Kasumi-1 (cell line): ENCODE data around the gene CD83.
"Not testable (repeated sequence)": the region's sequence is repeated elsewhere in the genome, so short reads cannot be mapped to it uniquely, and the experiment has no call there.

Experiments
- DNase-seq, 2 experiments: peaks; one replicate each; lab custom pipeline; 2025; lab: John Stamatoyannopoulos, UW

Gene CD83

DNA sequence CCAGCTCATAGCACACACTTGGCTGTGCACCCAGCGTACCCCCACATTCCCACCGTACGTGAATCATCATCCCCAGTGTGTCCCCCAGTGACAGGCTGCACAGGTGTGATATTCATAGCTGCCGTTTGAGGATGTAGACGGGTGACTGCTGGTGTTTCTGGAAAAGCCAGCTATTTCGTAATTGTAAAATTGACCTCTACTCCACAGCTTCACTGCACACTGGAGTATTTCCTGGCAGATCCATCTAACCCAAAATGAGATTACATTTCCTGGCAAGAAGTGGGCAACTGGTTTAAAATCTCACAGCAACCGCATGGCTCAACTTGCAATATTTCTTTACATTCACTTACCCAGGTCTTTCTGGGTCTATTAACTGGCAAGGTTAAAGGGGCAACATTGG is 30.3 kb downstream of the CD83 start:
- no peak for DNase-seq

- DNase-seq, result no peak
These were observed 30.9 kb downstream of the CD83 start for GRCh38 chr6:14148471-14148870.

- DNase-seq, result no peak
These were observed 31.6 kb downstream of the CD83 start for GRCh38 chr6:14149053-14149738.

GRCh38 chr6:14149739-14150130 is 32.2 kb downstream of the CD83 start:
- DNase-seq, result no peak

- DNase-seq, result not testable (repeated sequence)
These were observed 33.7 kb downstream of the CD83 start for GRCh38 chr6:14151300-14151699.

GRCh38 chr6:14151773-14152172 is 34.2 kb downstream of the CD83 start:
- DNase-seq, result no peak

DNA sequence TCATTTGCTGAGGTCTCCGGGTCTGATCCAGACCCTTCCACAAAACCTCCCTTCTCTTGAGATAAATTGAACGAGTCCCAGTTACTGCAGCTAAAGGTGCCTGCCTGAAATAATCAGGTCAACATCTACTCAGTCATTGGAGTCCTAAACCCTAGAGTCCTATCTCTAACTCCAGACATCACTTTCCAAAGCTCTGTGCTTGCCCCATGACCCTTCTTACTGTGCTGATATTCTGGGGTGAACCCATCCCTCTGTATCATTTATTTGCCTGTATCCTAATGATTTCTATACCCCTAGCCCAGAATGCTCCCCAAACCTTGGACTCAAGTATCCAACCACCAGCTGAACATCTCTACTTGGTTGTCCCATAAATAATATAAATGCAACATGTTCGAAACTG is 35.7 kb downstream of the CD83 start:
- no peak for DNase-seq

DNA sequence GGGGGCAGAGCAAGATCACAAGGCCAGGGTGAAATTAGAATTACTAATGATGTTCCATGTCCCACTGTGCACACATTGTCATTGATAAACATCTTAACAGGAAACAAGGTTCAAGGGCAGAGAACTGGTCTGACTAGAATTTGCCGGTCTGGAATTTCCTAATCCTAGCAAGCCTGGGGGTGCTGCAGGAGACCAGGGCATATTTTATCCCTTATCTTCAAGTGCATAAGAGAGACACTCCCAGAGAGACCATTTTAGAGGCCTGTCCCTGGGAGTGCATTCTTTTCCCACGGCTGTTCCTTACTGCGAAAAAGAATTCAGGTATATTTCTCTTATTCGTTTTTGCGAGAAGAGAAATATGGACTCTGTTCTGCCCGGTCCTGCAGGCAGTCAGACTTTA is 41.5 kb downstream of the CD83 start:
- DNase-seq, result no peak

DNA sequence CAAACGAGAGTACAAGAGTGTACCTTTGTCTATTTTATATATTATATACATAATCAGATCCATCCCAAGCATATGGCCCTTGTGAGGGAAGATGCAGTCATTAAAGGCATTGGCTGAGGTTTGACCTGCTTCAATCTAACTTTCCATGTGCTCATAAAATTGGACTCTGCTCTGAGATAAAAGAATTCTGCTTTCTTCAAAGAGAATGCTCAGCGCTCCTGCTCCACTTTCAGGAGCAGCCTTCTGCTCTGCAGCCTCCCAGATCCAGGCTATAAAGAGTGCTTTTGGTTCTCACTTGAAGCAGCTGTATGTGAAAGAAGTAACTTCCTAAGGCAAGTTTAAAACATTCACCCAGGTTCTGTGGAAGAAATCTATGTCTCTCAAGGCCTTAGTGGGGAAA is 45.3 kb downstream of the CD83 start:
- no peak for DNase-seq

- DNase-seq, result no peak
These were observed 47.5 kb downstream of the CD83 start for GRCh38 chr6:14165091-14165490.

- DNase-seq, result no peak
These were observed 49.3 kb downstream of the CD83 start for GRCh38 chr6:14166839-14167238.

DNA sequence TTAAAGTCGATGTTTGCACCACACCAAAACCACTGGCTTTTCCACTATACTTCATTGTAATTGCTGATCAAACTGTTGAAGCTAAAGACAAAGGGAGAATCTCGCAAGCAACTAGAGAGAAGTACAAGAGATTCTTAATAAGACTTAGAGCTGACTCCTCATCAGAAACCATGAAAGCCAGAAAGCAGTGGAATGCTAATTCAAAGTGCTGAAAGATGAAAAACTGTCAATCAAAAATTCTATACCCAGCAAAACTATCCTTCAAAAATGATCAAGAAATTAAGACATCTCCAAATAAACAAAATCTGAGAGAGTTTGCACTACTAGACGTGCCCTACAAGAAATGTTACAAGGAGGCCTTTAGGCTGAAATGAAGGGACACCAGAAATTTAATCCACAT is 52.6 kb downstream of the CD83 start:
- no peak for DNase-seq

GRCh38 chr6:14172562-14172961 is 55.0 kb downstream of the CD83 start:
- no peak for DNase-seq

GRCh38 chr6:14174226-14174625 is 56.7 kb downstream of the CD83 start:
- DNase-seq, result no peak

GRCh38 chr6:14174996-14175395 is 57.4 kb downstream of the CD83 start:
- DNase-seq, result no peak

DNA sequence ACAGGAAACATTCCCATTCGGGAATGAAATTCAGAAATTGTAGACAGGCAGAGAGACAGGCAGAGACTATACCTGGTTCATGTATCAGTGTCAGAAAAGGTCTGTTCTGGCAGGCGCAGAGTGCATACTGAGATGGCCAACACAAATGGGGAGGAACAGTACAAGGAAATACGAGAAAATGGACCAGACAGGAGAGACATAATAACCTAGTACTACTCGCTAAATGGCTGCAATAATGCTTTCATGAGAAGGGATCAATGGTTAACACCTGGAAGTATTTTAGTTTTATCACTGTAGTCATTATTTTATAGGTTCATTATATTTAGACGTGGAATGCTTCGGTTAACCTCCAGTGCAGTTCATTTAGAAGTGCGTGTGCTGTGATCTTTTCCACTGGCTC is 58.9 kb downstream of the CD83 start:
- DNase-seq, result no peak

- DNase-seq, result no peak
These were observed 60.0 kb downstream of the CD83 start for GRCh38 chr6:14177413-14178082.

- no peak for DNase-seq
These were observed 60.5 kb downstream of the CD83 start for GRCh38 chr6:14178083-14178445.

DNA sequence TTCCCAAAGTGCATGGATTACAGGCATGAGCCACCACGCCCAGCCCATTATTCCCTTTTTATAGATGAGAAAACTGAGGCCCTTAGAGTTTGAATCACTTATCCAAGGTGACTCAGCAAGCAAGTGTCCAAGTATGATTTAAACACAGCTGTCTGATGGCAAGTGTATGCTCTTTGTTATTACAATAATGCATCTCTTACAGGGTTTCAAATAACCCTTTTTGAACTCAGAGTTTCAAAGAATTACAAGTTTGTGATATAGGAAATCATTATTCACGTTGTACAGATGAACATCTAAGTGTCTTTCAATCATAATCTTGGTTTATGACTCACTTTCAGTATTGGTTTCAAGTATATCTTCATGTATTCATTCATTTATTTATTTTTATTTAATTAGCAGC is 63.0 kb downstream of the CD83 start:
- no peak for DNase-seq

DNA sequence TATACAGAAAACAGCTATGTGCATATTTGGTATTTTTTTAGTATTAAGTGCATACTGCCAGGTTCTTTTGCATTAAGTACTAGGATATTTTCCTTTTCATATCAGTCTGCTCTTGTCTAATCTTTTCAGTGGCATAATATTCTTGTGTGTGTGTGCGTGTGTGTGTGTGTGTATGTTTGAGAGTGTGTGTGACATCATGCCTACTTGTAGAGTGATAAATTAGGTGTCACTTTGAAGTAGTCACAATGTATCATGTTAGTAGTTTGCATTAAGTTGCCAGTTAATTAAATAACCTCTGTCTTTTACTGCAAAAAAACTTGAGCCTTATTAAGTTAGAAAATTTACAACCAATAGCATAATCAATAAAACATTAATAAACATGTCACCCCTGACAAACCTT is 65.3 kb downstream of the CD83 start:
- DNase-seq, result no peak
